Vagina (tissue), 2 donors: ENCODE results near the gene AFF3. TPM values are rescaled to one million over a fixed set of nuclear protein-coding genes. Genes with fewer than 3 reads are reported as not detected.

Experiments
- DNase-seq, 2 donors: peaks; one replicate each; pipeline ENCODE4 v3.0.0-alpha.2; 2017; ENCODE audit errors: extremely low spot score in 2 of 2
- H3K27ac ChIP-seq: fragments of 200-600 bp; sonication (generic); one replicate; pipeline ENCODE4 v1.5.1; 2019
- H3K27me3 ChIP-seq: fragments of 200-600 bp; sonication (generic); one replicate; pipeline ENCODE4 v1.5.1; 2019
- H3K36me3 ChIP-seq, 2 donors: fragments of 200-600 bp; sonication (generic); one replicate each; pipeline ENCODE4 v1.5.1; 2017 to 2019
- H3K4me1 ChIP-seq: fragments of 200-600 bp; sonication (generic); one replicate; pipeline ENCODE4 v1.5.1; 2019
- H3K4me3 ChIP-seq, 2 donors: fragments of 200-600 bp; sonication (generic); 1 replicate in 1 of 2; 2 replicates in 1 of 2; pipeline ENCODE4 v1.5.1; 2016 to 2019
- H3K9me3 ChIP-seq: fragments of 200-600 bp; sonication (generic); one replicate; pipeline ENCODE4 v1.5.1; 2019
- CTCF ChIP-seq, 3 experiments: fragments of 450-650 bp in 2 of 3; fragments of 200-600 bp in 1 of 3; sonication (generic) in 1 of 3; IDR thresholded peaks; one replicate each; pipeline ENCODE4 v1.5.1; 2017 to 2019; ENCODE audit warnings: antibody characterized with exemption in 3 of 3, mild to moderate bottlenecking in 2 of 3, moderate library complexity in 2 of 3
- POLR2A ChIP-seq, 2 donors: fragments of 450-650 bp; IDR thresholded peaks; one replicate each; pipeline ENCODE4 v1.6.1; 2017; ENCODE audit warnings: antibody characterized with exemption in 2 of 2, mild to moderate bottlenecking in 2 of 2, moderate library complexity in 2 of 2
- POLR2AphosphoS5 ChIP-seq, 2 donors: sonication (generic); formaldehyde crosslinking; IDR thresholded peaks; one replicate each; pipeline ENCODE4 v1.9.0; 2017; ENCODE audit warnings: antibody characterized with exemption in 2 of 2, mild to moderate bottlenecking in 2 of 2, low read depth in 1 of 2; ENCODE audit not compliant: insufficient read depth in 1 of 2
- intact Hi-C: fragments of 100-400 bp; cut with DNase I; formaldehyde crosslinking; loops from one replicate; pipeline ENCODE4 v1.15.1; 2023
- total RNA-seq: library from RNA; depleted of rRNA; stranded (reverse); fragments of >200 nt; gene quantifications from one replicate; pipeline ENCODE4 v1.2.3, GENCODE V29; 2016

The AFF3 gene
- total RNA-seq, 1 donor from 2014 or later = 7.6 TPM

GRCh38 chr2:100060875-100061274 lies 81.5 kb downstream of the AFF3 start:
- no peak for TF ChIP-seq POLR2AphosphoS5 (IDR thresholded peaks at IDR 0.05; ENCODE audit: insufficient read depth in 1 of 2, low read depth in 1 of 2)
- TF ChIP-seq POLR2A (IDR thresholded peaks at IDR 0.05) = no peak
- no peak for TF ChIP-seq CTCF (IDR thresholded peaks at IDR 0.05)
- Histone ChIP-seq H3K27ac (no peak overlapping the region), H3K4me3 (no peak overlapping the region), H3K27me3 (no peaks in the 10 kb centered on the region), H3K36me3 (no peaks in the 10 kb centered on the region), H3K4me1 (peaks cover 6% of the 10 kb centered on the region), H3K9me3 (no peaks in the 10 kb centered on the region)
- intact Hi-C loops = no loop called here
- no peak for DNase-seq

- DNase-seq = no peak
- Histone ChIP-seq H3K36me3 (no peaks in the 10 kb centered on the region), H3K4me1 (peaks cover 2% of the 10 kb centered on the region), H3K4me3 (no peak overlapping the region), H3K9me3 (no peaks in the 10 kb centered on the region), H3K27me3 (no peaks in the 10 kb centered on the region), H3K27ac (no peak overlapping the region)
- intact Hi-C loops = no loop called here
- no peak for TF ChIP-seq POLR2A (IDR thresholded peaks at IDR 0.05)
- no peak for TF ChIP-seq CTCF (IDR thresholded peaks at IDR 0.05)
- TF ChIP-seq POLR2AphosphoS5 (IDR thresholded peaks at IDR 0.05; ENCODE audit: insufficient read depth in 1 of 2, low read depth in 1 of 2) = no peak
Observed at GRCh38 chr2:100059638-100060037, 82.8 kb downstream of the AFF3 start.

- no peaks in the 10 kb centered on the region for H3K27me3 ChIP-seq
- H3K9me3 ChIP-seq = no peaks in the 10 kb centered on the region
- H3K27ac ChIP-seq = no peak overlapping the region
- no peaks in the 10 kb centered on the region for H3K4me1 ChIP-seq
- no peak for TF ChIP-seq POLR2A (IDR thresholded peaks at IDR 0.05)
- no peak for TF ChIP-seq POLR2AphosphoS5 (IDR thresholded peaks at IDR 0.05; ENCODE audit: insufficient read depth in 1 of 2, low read depth in 1 of 2)
- no peak for TF ChIP-seq CTCF (IDR thresholded peaks at IDR 0.05)
- intact Hi-C loops = no loop called here
- H3K4me3 ChIP-seq = no peak overlapping the region
- H3K36me3 ChIP-seq = no peaks in the 10 kb centered on the region
- no peak for DNase-seq
Observed at GRCh38 chr2:100057901-100058261, 84.5 kb downstream of the AFF3 start.

- no peak for DNase-seq
- Histone ChIP-seq H3K4me1 (no peaks in the 10 kb centered on the region), H3K4me3 (no peak overlapping the region), H3K27ac (no peak overlapping the region), H3K36me3 (no peaks in the 10 kb centered on the region), H3K9me3 (no peaks in the 10 kb centered on the region), H3K27me3 (no peaks in the 10 kb centered on the region)
- TF ChIP-seq POLR2A (IDR thresholded peaks at IDR 0.05) (no peak), CTCF (IDR thresholded peaks at IDR 0.05) (no peak), POLR2AphosphoS5 (IDR thresholded peaks at IDR 0.05; ENCODE audit: insufficient read depth in 1 of 2, low read depth in 1 of 2) (no peak)
- intact Hi-C loops = no loop called here
Observed at GRCh38 chr2:100054426-100054825, 88.0 kb downstream of the AFF3 start.

GRCh38 chr2:100053087-100053885 lies 89.1 kb downstream of the AFF3 start:
- no peak overlapping the region for H3K27ac ChIP-seq
- intact Hi-C loops = no loop called here
- no peaks in the 10 kb centered on the region for H3K4me1 ChIP-seq
- no peaks in the 10 kb centered on the region for H3K9me3 ChIP-seq
- TF ChIP-seq CTCF (IDR thresholded peaks at IDR 0.05) (no peak), POLR2A (IDR thresholded peaks at IDR 0.05) (no peak), POLR2AphosphoS5 (IDR thresholded peaks at IDR 0.05; ENCODE audit: insufficient read depth in 1 of 2, low read depth in 1 of 2) (no peak)
- DNase-seq = no peak
- no peak overlapping the region for H3K4me3 ChIP-seq
- no peaks in the 10 kb centered on the region for H3K36me3 ChIP-seq
- H3K27me3 ChIP-seq = no peaks in the 10 kb centered on the region
